Activated naive CD8-positive, alpha-beta T cell treated with anti-CD3 and anti-CD28 coated beads for 36 hours (primary cell): ENCODE measurements around the gene TNFRSF11A. TPM values are rescaled to one million over a fixed set of nuclear protein-coding genes. Genes with fewer than 3 reads are reported as not detected.

Experiments used
- DNase-seq: peaks from one replicate; pipeline ENCODE4 v3.0.0; 2021
- H3K27ac Mint-ChIP-seq: one replicate; pipeline ENCODE4 v1.8.0; 2022; ENCODE audit warnings: mild to moderate bottlenecking, moderate library complexity, mixed read lengths
- H3K27me3 Mint-ChIP-seq: one replicate; pipeline ENCODE4 v1.8.0; 2022; ENCODE audit warnings: mild to moderate bottlenecking, mixed read lengths
- H3K36me3 Mint-ChIP-seq: one replicate; pipeline ENCODE4 v1.8.0; 2021; ENCODE audit warnings: mild to moderate bottlenecking, mixed read lengths
- H3K4me1 Mint-ChIP-seq: one replicate; pipeline ENCODE4 v1.8.0; 2021; ENCODE audit warnings: mixed read lengths
- H3K4me3 Mint-ChIP-seq: one replicate; pipeline ENCODE4 v1.8.0; 2022; ENCODE audit warnings: mild to moderate bottlenecking, moderate library complexity, mixed read lengths
- H3K9me3 Mint-ChIP-seq: one replicate; pipeline ENCODE4 v1.8.0; 2022; ENCODE audit warnings: mixed read lengths
- total RNA-seq, 2 experiments: library from RNA; stranded (reverse); gene quantifications; one replicate each; pipeline ENCODE4 v1.2.3, GENCODE V29; 2021

TNFRSF11A gene
- total RNA-seq, 2 experiments from 2014 or later: 2.4 to 2.7 TPM

GRCh38 chr18:62432176-62432575, 107.1 kb downstream of the TNFRSF11A start:
- Mint-ChIP-seq H3K27me3 (no peaks in the 10 kb centered on the region), H3K36me3 (peaks cover 4% of the 10 kb centered on the region), H3K4me3 (no peak overlapping the region), H3K27ac (no peak overlapping the region), H3K4me1 (no peaks in the 10 kb centered on the region), H3K9me3 (peaks cover 5% of the 10 kb centered on the region)
- no peak for DNase-seq

DNA sequence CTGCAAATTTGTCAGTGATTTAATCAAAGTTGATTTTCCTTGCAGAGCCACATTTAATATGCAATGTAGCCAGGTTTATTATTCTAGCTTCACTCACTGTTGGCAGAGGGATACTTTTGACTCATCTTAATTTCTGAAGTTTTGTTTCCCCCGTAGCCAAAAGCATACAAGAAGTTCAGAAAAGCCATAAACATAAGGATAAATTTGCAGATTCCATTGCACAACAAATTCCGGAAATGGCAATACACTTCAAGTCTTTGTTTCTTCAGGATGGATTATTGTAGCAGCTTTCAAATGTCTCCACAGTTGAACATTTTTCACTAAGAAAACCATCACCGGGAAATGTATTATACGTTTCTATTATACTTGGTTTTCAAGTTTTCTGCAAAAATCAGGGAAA, 109.7 kb downstream of the TNFRSF11A start:
- Mint-ChIP-seq H3K27ac (no peak overlapping the region), H3K36me3 (peaks cover under 1% of the 10 kb centered on the region), H3K27me3 (peaks cover 10% of the 10 kb centered on the region), H3K9me3 (peaks cover under 1% of the 10 kb centered on the region), H3K4me3 (no peak overlapping the region), H3K4me1 (no peaks in the 10 kb centered on the region)
- DNase-seq: no peak

DNA sequence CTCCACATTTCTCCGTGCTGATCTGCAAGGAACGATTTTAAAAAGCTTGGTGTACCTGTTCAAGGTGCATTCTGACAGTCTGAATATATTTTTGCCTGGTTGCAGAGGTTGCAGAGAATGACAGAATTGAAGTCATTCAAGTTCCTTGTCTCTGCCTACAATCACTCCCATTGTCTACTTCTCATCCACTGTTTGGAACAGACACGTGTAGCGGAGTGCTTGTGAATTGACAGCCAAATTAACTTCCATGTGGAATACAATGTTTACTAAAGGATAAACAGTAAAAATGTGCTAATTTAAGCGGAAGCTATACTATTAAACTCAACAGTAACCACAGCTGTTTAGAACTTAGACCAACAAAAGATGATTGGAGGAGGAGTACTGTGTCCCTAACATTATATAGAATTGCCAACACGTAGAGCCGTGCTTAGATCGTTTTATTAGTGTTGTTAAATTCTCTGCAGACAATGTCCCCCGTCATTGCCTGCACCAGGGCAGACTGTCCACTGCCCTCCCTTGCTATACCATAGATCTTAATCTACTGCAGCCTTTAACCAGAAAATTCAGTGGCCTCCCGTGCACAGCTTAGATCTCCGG, 110.4 kb downstream of the TNFRSF11A start:
- no peak overlapping the region for H3K27ac Mint-ChIP-seq

GRCh38 chr18:62436636-62437234, 111.6 kb downstream of the TNFRSF11A start:
- H3K36me3 Mint-ChIP-seq: no peaks in the 10 kb centered on the region
- H3K27ac Mint-ChIP-seq: no peak overlapping the region
- no peaks in the 10 kb centered on the region for H3K4me1 Mint-ChIP-seq
- peaks cover 10% of the 10 kb centered on the region for H3K27me3 Mint-ChIP-seq
- H3K9me3 Mint-ChIP-seq: no peaks in the 10 kb centered on the region
- no peak for DNase-seq
- H3K4me3 Mint-ChIP-seq: no peak overlapping the region

More for the DNA sequence above, 110.4 kb downstream of the TNFRSF11A start:
- DNase-seq: no peak
- Mint-ChIP-seq H3K27me3 (peaks cover 10% of the 10 kb centered on the region), H3K36me3 (no peaks in the 10 kb centered on the region), H3K9me3 (no peaks in the 10 kb centered on the region), H3K4me1 (no peaks in the 10 kb centered on the region), H3K4me3 (no peak overlapping the region)

GRCh38 chr18:62437235-62438017, 112.3 kb downstream of the TNFRSF11A start:
- no peak for DNase-seq
- no peaks in the 10 kb centered on the region for H3K36me3 Mint-ChIP-seq
- no peaks in the 10 kb centered on the region for H3K9me3 Mint-ChIP-seq
- peaks cover 10% of the 10 kb centered on the region for H3K27me3 Mint-ChIP-seq
- H3K4me3 Mint-ChIP-seq: no peak overlapping the region
- H3K4me1 Mint-ChIP-seq: no peaks in the 10 kb centered on the region
- no peak overlapping the region for H3K27ac Mint-ChIP-seq

GRCh38 chr18:62438018-62438329, 112.9 kb downstream of the TNFRSF11A start:
- Mint-ChIP-seq H3K9me3 (no peaks in the 10 kb centered on the region), H3K36me3 (no peaks in the 10 kb centered on the region), H3K27me3 (peaks cover 10% of the 10 kb centered on the region), H3K4me1 (no peaks in the 10 kb centered on the region), H3K27ac (no peak overlapping the region), H3K4me3 (no peak overlapping the region)
- no peak for DNase-seq

- Mint-ChIP-seq H3K9me3 (no peaks in the 10 kb centered on the region), H3K4me3 (no peak overlapping the region), H3K27ac (no peak overlapping the region), H3K4me1 (no peaks in the 10 kb centered on the region), H3K27me3 (peaks cover 10% of the 10 kb centered on the region), H3K36me3 (no peaks in the 10 kb centered on the region)
- DNase-seq: no peak
Observed at GRCh38 chr18:62438402-62438801, 113.3 kb downstream of the TNFRSF11A start.

- H3K27ac Mint-ChIP-seq: no peak overlapping the region
- no peak for DNase-seq
Observed at GRCh38 chr18:62438866-62439265, 113.8 kb downstream of the TNFRSF11A start.

More at GRCh38 chr18:62438866-62439265, 113.8 kb downstream of the TNFRSF11A start:
- Mint-ChIP-seq H3K4me3 (no peak overlapping the region), H3K27me3 (peaks cover 10% of the 10 kb centered on the region), H3K9me3 (no peaks in the 10 kb centered on the region), H3K36me3 (no peaks in the 10 kb centered on the region), H3K4me1 (no peaks in the 10 kb centered on the region)

Other genes with a start within 250 kb of the TNFRSF11A start
- 10 to 100 TPM; 21.5 to 25.0 TPM for gene PIGN, start 138.3 kb upstream of the TNFRSF11A start, total RNA-seq
- gene RELCH, start 138.1 kb upstream of the TNFRSF11A start, total RNA-seq: 10 to 100 TPM; 13.5 to 13.9 TPM
- 10 to 100 TPM; 25.1 to 28.9 TPM for gene ZCCHC2, start 197.7 kb downstream of the TNFRSF11A start, total RNA-seq